NCI-H774 (cell line): ENCODE results near the gene CLDN16.

Source experiments
- DNase-seq: peaks from one replicate; lab custom pipeline; 2025; lab: John Stamatoyannopoulos, UW

CLDN16 gene

DNA sequence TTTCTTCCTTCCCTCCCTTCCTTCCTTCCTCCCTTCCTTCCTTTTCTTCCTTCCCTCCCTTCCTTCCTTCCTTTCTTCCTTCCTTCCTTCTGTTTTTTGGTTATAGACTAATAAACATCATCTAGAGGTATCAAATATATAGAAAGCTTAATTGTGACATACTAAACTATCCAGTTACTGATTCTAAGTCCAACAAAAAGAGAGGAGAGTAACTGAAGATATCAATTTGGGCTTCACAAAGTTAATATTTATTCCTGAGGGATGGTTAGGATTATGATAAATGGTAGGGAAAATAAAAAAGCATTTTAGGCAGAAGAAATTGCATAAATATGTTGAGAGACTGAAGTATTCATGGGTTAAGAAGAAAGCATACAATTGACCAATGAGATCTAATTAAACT is 7.8 kb upstream of the CLDN16 start:
- no peak for DNase-seq

DNA sequence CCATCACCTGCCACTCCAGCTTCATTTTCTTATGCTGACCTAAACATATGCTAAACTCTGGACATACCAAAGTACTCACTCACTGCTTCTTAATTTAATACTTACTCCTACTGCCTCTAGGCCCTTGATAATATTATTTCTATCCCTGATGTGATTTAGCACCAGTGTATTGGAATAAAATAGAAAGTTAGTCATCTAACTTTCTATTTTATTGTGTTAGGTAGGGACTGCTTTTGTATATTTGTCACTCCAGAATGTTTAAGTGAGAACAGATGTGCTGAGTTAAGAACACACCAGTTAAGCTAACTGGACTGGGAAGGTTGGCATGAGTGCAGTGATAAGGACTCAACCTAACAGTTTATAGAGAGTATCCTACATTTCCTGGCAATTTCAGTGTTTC is 6.5 kb upstream of the CLDN16 start:
- no peak for DNase-seq

DNA sequence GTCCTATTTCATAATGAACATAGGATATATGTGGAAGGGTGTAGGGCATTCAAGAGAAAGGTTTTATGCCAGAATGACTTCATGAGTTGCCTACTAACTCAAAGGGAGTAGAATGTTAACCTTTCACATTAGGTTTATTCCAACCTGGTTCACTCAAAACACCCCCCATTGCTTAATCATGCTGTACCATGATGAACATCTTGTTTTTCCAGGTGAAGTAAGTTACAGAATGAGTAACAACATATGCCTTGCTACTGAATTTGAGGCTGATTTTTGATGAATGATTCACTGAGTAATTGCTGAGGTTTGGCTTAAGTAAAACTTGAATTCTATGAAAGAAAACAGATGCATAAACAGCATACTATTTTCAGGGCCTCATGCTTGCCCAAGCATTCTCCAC is 5.9 kb upstream of the CLDN16 start:
- no peak for DNase-seq

DNA sequence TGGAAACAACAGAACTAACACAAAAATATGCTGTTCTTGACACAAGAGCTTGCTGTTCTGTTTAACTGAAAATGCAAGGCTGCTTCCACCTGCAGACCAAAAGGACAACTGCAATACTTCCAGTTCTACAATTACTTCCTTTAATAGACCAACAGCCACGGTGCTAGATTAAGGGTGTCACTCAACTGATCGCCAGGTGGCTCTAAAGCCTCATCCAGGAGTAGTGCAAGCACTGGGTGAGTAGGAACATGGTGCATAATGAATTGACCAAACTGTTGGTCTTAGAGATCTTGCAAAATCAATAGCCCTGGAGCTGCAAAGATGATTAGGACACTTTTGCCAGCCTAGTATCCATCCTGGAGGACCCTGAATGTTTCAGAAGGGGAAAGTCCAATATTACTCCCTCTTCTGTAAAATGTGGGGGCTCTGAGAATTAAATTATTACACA is 3.6 kb upstream of the CLDN16 start:
- peak; percentile 79 for DNase-seq

DNA sequence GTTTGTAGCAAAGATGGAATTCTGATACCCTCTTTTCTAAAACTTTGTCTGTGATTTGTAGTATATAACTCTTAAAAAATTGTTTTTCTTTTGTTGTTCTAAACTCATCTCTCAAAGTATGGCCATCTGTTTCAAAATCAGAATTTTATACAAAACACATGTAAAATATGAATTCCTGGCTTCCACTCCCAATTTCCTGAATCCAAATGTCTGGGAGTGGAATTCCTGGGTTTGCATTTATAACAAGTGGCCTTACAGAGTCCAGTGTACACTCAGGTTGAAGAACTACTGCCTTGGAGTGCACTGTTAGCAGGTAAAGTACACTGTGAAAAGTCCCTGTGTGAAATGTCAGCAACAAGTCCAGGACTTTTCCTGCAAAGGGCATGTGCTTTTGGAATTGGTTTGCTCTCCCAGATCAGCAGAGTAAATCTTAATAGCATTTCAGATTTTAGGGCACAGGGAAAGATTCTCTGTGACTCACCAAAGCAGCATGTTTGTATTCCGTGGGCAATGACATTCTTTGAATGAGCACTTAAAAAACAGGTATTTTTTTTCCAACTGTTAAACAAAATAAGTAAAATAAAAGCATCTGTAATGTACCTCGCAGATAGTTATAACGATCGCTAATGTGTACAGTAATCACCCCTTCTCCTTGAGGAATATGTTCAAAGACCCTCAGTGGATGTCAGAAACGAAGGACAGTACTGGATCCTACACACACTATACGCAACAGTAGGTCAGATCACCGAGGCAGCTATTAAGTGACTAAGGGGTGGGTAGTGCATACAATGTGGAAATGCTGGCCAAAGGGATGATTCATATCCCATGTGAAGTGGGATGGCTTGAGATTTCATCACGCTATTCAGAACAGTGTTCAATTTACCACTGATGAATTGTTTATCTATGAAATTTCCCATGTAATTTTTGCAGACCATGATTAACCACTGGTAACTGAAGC is 2.0 kb upstream of the CLDN16 start:
- no peak for DNase-seq

DNA sequence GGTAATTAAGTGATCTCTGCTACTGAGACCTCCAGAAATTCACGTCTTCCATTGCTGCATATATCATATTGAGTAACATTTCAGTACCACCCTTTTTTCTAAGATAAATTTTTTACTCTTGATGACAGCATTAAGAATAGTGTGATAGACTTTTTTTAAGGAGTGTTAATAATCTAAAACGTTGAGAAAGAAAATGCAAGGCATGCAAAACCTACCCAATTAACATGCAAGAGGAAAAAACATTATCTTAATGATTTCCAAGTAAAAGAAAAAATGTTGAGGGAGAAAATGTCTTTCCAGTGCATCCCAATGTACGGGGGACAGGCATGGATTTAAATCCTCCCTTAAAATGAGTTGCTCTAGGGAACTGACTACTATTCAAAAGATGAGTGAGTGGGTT is 740 bp downstream of the CLDN16 start:
- DNase-seq, result no peak

DNA sequence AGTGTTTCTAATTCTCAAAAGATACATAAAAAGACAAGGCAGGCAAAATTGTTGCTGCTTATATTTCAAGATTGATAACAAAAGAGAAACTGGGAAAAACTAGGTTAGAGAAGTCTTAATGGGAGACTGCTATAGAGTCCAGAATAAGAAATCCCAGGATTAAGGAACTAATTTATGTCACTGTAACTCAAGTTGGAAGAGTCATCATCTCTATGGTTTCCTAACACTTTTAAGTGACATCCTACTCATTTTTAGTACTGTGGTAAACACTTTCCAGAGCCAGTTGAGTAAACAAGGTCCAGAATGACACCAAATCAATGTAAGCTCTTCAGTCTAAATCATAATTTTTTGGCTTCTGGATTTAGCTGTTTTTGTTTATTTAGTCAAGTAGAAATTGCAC is 8.0 kb downstream of the CLDN16 start:
- no peak for DNase-seq

DNA sequence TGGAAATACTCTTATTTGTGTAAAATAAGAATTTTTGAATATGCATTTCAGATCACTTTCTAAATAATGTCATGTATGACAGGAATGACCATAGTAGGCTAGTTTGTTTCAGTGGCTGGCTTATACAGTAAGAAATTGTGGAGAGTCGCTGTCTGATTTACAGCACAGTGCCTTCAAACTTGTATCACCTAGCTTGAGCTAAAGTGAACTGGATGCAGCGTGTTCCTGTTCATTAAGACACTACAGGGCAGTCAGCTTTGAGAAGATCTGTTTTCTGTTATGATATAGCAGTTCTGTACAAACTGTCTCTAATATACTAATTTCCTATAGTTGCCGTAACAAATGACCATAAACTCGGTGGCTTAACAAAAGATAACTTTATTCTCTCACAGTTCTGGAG is 9.9 kb downstream of the CLDN16 start:
- no peak for DNase-seq

DNA sequence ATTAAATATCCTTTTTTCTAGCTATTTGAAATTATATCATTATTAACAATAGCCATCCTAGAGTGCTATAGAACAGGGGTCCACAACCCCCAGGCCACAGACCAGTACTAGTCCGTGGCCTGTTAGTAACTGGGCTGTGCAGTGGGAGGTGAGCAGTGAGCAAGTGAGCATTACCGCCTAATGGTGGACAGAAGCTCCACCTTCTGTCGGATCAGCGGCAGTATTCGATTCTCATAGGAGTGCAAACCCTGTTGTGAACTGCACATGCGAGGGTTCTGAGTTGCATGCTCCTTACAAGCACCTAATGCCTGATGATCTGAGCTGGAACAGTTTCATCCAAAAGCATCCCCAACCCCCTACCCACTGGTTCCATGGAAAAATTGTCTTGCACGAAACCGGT is 11.7 kb downstream of the CLDN16 start:
- no peak for DNase-seq

DNA sequence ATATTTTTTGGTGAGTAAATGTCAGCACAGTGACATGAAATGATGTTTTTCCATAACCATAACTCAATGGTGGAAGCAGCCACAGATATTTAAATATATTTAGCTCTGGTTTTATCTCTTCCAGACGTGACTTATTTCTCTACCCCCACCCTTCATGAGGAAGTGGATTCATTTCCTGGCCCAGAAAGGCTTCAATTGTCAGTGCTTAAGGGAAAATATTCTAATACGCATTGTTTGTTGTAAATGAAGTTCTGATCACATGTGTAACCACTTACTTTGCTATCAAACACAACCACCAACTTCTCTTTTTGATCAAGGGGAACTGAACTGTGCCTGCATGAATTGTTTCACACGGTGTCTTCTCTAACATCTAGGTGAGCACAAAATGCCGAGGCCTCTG is 14.0 kb downstream of the CLDN16 start:
- DNase-seq, result no peak

DNA sequence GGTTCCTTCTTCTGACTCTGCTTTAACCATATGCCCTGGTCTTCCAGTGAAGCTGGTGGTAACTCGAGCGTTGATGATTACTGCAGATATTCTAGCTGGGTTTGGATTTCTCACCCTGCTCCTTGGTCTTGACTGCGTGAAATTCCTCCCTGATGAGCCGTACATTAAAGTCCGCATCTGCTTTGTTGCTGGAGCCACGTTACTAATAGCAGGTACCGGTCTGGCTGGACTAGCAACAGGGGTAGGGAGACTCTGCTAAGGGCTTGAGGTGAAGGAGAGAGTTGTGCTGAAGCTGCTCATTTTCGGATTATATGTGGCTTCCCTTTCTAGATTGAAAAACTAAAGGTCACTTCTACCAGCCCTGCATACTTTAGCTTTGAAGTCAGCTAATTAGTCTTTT is 16.8 kb downstream of the CLDN16 start:
- DNase-seq, result no peak

DNA sequence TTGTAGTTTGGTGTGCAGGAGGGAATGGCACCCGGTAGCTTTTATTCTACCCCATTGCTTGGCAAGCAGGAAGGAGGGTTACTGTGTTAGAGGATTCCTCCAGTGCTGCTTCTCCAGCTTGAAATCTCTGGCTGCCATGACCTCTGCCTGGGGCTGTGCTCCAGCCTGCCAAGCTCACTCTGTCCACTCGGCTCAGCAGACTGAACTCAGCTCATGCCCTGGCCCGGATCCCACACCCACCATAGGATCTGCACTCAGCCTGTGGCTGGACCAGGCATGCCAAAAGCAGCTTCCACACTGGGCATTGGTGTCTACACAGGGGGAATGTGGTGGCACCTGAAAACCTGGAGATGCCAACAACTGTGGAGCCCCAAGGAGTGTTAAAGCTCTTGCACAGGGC is 26.3 kb downstream of the CLDN16 start:
- no peak for DNase-seq

DNA sequence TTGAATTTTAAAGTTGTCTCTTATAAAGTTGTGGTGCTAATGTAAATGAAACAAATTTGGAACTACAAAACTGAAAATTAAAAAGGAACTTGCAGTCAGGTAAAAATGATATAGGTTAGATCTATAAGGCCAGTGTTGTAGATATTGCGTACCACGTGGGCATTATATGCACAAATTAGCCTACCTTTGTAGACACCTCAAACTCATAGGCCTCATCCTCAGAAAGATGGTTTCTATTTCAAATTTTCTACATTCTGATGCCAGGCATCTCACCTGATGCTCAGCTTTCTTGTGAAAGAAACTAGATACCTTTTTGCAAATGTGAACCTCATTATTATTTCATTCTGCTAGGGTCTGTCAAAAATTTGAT is 36.1 kb downstream of the CLDN16 start:
- DNase-seq, result no peak

DNA sequence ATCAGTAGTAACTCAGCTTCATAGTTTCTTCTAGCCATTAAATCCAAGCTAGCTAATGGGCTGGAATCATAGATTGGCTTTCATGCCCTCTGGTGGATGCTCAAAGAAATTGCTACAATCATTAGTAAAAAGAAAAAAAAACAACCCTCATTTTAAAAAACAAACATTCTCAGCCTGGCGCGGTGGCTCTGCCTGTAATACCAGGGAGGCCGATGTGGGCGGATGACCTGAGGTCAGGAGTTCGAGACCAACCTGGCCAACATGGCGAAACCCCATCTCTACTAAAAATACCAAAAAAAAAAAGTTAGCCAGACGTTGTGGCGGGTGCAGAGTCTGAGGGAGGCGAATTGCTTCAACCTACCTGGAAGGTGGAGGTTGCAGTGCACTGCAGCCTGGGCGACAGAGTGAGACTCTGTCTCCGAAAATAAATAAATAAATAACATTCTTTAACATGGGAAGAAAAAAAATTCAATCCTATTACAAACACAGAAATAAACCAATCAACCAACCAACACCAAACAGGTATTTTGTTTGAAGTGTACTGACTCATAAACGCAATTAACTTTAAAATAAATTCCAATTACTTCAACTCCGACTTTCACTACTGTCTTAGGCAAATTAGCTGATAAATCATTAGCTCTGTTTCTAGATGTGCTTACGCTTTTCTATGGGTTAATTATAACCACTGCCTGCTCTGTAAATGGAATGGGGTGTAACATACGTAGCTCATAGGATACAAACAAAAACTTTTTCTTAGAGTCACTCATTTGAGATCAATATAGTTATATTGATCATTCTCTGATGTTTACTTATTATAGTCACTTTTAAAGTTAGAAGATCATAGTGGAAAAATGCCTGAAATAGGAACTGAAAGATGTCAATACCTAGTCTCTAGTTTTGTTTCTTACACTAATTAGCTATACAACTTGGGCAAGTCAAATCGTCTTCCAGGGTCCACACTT is 36.8 kb downstream of the CLDN16 start:
- DNase-seq, result peak; percentile 89

DNA sequence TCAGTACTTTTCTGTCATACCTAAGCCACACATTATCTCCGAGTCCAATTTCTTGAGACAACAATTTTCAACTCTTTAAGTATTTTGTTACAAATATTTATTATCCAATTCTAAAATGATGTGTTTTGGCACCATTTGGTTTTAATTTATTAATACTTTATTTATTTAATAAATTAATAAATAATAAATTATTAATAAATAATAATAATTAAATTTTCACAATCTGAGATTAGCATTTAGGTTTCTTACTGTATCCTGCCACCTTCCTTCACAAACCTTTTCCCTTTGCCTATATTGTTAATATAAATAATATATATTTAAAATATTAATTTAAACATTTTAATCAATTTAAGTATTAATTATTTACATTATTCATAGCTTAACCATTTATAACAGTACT is 37.9 kb downstream of the CLDN16 start:
- DNase-seq, result no peak

DNA sequence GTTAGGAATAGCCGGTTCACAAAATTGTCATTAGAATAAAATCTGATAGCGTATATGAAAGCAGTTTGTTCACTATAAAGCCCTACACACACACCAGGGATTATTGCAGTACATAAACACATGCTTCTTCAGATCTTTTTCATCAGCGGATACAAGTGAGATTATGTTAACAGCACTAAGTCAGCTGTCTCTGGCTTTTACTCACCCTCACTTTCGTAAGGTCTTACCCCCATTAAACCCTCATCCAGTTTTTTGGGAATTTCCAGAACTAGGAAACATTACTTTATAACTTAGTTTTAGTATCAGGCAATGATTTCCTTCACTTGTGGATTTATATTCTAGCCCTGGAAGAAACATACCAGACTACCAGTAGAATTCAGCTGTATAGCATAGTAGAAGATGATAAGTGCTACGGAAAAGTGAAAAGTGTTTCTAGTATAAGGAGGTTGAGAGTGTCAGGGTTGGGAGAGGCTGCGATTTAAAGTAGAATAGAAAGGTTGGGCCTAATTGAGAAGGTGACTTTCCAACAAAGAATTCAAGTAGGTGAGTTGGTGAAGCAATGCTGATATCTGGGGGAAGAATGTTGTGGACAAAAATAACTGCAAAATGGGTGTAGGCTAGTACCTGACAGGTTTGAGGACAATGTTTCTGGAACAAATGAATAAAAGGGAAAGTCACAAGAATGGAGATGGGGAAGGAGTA is 39.0 kb downstream of the CLDN16 start:
- no peak for DNase-seq

DNA sequence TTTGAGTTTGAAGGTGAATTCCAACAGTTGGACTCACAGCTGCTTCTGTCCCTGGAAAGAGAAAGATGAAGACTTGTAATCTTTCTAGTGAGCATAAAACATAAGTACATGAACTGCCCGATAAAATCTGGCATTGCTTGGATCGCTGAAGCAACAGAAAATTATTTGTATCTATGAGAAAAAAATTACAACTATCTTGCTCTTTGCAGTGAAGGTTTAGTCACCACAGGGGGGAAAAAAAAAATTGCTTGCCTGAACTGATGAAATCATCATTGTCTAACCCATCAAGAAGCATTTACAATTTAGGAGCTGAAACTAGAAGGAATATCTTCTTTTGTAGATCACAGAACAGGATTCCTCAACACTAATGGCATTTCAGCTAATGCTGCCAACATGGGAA is 41.7 kb downstream of the CLDN16 start:
- DNase-seq, result no peak

DNA sequence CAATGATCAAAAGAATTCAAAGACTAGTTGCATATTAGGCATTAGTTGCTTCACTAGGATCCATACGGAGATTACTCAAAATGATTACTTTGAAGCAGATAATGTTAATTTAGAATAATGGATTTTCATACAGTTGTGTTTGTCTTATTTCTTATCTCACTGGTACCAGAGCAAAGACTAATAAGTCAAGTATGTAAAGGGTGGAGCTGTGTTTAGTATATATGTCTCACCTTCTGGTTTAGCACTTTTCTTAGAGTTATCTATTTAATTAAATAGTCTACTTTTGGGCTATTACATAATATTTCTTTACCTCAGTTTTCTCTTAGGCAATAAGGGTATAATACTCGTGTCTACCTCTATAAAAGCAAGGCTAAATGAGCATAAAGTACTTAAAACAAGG is 42.9 kb downstream of the CLDN16 start:
- DNase-seq, result no peak

DNA sequence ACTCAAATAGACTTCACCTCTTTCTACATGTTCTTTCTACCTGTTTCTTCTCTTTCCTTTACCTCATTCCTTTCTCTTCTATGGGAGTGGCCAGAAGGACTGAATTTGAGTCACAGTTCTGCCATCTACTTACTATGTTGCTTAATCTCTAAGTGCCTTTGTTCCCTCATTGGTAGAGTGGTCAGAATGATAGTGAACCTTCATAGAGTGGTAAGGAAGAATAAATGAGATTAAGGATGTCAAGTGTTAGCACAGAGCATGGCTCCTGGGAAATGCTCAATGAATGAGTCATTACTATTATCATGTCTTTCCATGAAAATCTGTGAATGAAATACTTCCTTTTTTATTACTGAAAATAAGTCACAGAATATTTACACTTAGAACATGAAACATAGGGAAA is 44.3 kb downstream of the CLDN16 start:
- DNase-seq, result no peak

DNA sequence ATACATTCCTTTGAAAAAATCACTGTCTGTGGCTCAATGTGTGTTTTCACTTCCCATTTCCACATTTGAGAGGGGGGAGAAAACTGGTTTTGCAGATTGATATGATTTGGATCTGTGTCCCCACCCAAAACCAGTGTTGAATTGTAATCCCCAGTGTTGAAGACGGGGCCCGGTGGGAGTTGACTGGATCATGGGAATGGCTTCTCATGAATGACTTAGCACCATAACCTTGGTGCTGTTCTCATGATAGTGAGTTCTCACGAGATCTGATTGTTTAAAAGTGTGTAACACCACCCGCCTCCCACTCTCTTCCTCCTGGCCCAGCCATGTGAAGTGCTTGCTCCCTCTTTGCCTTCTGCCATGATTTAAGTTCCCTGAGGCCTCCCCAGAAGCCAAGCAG is 45.7 kb downstream of the CLDN16 start:
- DNase-seq, result no peak

DNA sequence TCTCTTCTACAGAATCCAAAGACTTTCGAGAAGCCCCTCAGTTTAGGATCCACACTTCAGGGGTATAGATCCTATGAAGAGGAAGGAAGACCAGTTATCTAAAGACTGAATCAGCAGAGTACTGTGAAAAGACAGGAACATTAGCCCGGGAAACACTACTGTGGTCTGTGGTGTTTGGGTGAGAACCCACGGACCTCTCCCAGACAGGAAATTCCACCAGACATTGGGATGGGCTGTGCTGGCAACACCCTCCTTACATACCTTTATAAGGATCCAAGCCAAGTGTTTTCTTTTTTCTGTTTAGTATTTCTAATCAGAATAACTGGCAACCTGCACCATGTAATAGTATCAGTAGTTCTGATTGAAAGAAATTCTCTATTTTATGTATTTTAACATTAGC is 47.7 kb downstream of the CLDN16 start:
- DNase-seq, result no peak

DNA sequence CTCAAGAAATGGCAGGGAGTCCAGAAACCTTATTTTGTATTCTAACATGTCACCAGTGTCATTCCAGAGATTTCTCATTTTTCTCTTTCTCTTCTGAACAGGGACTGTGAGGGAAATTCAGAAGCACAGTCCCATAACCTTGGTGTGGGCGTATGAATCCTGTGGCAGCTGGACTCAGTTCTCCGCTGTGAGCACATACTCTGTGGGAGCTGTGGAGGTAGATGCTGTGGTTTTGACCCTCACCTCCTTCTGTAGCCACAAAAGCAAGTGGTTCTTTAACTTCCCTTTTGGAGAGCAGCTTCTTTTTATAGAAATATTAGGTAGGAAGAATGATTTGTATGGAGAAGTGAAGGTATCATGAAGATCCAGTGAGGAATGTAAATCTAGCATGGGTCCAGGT is 48.4 kb downstream of the CLDN16 start:
- DNase-seq, result no peak
